Ascending aorta (tissue), 2 donors: Measurements from ENCODE around the gene HOMER1. TPM values are rescaled to one million over a fixed set of nuclear protein-coding genes. Genes with fewer than 3 reads are reported as not detected.

Source experiments
- DNase-seq, 2 donors: peaks; one replicate each; pipeline ENCODE4 v3.0.0-alpha.2; 2019; ENCODE audit warnings: low spot score in 2 of 2
- H3K27ac ChIP-seq, 2 donors: fragments of 200-600 bp; sonication (generic); one replicate each; pipeline ENCODE4 v1.5.1; 2016 to 2017; ENCODE audit warnings: mild to moderate bottlenecking in 1 of 2
- H3K27me3 ChIP-seq: fragments of 200-600 bp; sonication (generic); one replicate; pipeline ENCODE4 v1.5.1; 2017
- H3K36me3 ChIP-seq, 2 donors: fragments of 200-600 bp; sonication (generic); one replicate each; pipeline ENCODE4 v1.5.1; 2016
- H3K4me1 ChIP-seq, 2 donors: fragments of 200-600 bp; sonication (generic); one replicate each; pipeline ENCODE4 v1.5.1; 2016 to 2017; ENCODE audit warnings: mild to moderate bottlenecking in 1 of 2
- H3K4me3 ChIP-seq, 2 donors: fragments of 200-600 bp; sonication (generic); one replicate each; pipeline ENCODE4 v1.5.1; 2016 to 2017; ENCODE audit warnings: mild to moderate bottlenecking in 1 of 2
- H3K9me3 ChIP-seq, 2 donors: fragments of 200-600 bp; sonication (generic); one replicate each; pipeline ENCODE4 v1.5.1; 2016
- CTCF ChIP-seq, 3 experiments: fragments of 200-600 bp in 2 of 3; fragments of 450-650 bp in 1 of 3; sonication (generic) in 2 of 3; IDR thresholded peaks; one replicate each; pipeline ENCODE4 v1.5.1; 2016 to 2019; ENCODE audit warnings: antibody characterized with exemption in 3 of 3, mild to moderate bottlenecking in 1 of 3, moderate library complexity in 1 of 3
- intact Hi-C: fragments of 100-400 bp; cut with DNase I; formaldehyde crosslinking; loops from one replicate; pipeline ENCODE4 v1.15.1; 2023
- total RNA-seq: library from RNA; depleted of rRNA; stranded (reverse); fragments of >200 nt; gene quantifications from one replicate; pipeline ENCODE4 v1.1.0, GENCODE V29; 2016

The HOMER1 gene
- total RNA-seq, 1 donor from 2014 or later: 2.3 TPM

DNA sequence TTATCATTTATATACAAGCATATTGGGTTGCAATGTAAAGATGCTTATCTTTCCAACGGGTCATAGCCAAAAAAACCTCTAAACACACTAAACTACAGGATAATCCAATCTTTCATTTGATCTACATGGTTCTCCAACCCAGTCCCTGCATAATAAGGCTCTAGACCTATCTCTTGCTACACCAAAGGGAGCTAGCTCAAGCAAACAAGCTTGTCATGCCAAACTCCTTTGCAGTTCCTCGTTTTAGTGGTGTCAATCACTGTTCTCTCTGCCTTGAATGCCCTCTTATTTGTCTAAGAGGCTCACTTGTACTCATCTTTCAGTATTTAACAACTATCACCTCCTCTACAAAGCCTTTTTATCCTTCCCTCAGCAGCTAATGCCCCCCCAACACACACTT is 5.6 kb downstream of the HOMER1 start:
- no peak for TF ChIP-seq CTCF (IDR thresholded peaks at IDR 0.05)
- no peak for DNase-seq
- Histone ChIP-seq H3K36me3 (no peaks in the 10 kb centered on the region), H3K4me3 (no peak overlapping the region), H3K27ac (no peak overlapping the region), H3K27me3 (no peaks in the 10 kb centered on the region), H3K9me3 (no peaks in the 10 kb centered on the region), H3K4me1 (peaks cover 0 to 2% of the 10 kb centered on the region in 2 donors)
- intact Hi-C loops: no loop called here

DNA sequence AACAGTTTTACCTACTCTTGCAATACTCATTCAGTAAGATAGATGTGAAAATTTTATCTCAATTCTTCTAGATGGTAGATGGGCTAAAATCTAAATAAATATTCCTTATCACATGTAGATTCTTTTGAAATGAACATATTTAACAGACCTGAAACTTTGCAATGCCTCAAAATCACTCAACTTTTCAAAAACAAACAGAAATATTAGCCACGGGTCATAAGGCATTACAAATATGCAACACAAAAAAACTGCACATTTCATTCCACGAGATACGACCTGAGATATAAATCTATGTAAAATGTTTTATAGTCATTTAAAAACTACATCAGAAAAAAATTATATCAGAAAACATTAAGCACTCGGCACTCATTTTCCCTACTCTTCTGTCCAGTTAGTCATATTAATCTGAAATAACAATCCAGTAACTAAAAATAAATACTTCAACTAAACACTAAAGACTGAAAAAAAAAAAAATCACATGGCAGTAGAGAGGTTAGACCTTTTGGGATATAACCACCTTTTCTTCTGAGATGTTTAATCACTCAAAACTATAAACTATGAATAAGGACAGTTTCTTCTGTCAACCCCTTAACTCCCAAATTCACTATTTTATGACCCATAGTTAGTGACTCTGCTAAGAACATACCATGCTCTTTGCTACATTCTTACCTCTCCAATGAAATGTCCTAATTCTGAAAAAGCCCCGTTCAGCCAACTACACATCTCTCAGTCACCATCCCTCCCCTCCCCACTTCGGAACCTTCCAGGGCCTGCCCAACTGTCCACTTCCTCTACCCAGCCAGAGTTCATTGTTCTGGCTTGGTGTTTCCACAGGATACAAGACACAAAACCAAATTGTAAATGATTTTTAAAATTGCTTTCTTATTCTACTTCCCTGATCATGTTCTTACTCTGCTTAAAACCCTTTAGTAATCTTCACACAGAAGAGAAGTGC is 6.4 kb downstream of the HOMER1 start:
- no peaks in the 10 kb centered on the region for H3K36me3 ChIP-seq
- H3K4me1 ChIP-seq: peaks cover 0 to 2% of the 10 kb centered on the region in 2 donors
- intact Hi-C loops: no loop called here
- H3K4me3 ChIP-seq: no peak overlapping the region
- no peaks in the 10 kb centered on the region for H3K9me3 ChIP-seq
- H3K27ac ChIP-seq: no peak overlapping the region
- H3K27me3 ChIP-seq: no peaks in the 10 kb centered on the region
- TF ChIP-seq CTCF (IDR thresholded peaks at IDR 0.05): no peak
- no peak for DNase-seq

DNA sequence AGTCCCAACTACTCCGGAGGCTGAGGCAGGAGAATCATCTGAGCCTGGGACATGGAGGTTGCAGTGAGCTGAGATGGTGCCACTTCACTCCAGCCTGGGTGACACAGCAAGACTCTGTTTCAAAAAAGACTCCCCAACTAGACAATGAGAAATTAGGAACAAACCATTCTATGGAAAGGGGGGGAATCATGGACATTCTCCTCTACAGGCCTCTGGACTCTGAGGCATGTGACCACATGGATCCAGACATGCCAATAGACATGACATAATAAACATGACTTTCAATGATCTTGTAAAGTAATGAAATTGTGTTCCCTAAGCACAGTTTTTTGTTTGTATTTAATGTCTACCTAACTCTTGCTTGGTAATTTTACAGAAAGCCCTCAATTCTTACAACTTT is 8.8 kb downstream of the HOMER1 start:
- DNase-seq: no peak
- intact Hi-C loops: no loop called here
- no peak for TF ChIP-seq CTCF (IDR thresholded peaks at IDR 0.05)

DNA sequence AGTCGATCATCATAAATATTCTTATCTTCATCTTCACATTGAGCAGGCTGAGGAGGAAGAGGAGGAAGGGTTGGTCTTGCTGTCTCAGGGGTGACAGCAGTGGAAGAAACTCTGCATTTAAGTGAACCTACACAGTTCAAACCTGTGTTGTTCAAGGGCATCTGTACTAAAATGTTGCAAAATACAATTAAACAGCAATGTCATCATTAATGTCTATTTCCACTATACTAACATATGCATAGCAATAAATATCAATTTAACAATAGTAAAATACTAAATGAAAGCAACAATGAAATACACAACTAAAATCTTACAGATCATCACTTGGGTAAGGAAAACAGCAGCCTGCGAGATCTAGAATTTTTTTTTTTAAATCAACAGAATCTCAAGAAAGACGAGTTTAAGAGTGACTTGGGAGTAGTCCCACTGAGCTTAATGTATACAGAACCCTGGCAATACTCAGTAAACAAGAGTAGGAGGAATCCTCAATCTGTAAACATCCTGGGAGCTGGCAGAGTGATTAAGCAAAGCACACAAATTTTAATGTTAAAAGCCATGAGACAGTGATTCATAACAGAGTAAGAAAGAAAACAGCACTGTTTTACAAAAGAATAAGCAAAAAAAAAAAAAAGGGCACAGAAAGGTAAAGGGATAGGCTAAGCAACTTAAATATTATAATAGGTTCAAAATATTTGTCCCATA is 10.0 kb downstream of the HOMER1 start:
- Histone ChIP-seq H3K27ac (no peak overlapping the region), H3K36me3 (no peaks in the 10 kb centered on the region), H3K4me1 (no peaks in the 10 kb centered on the region), H3K9me3 (no peaks in the 10 kb centered on the region), H3K4me3 (no peak overlapping the region), H3K27me3 (no peaks in the 10 kb centered on the region)
- intact Hi-C loops: no loop called here
- TF ChIP-seq CTCF (IDR thresholded peaks at IDR 0.05): no peak
- no peak for DNase-seq

More for the DNA sequence above, 8.8 kb downstream of the HOMER1 start:
- no peak overlapping the region for H3K4me3 ChIP-seq
- H3K27me3 ChIP-seq: no peaks in the 10 kb centered on the region
- H3K27ac ChIP-seq: no peak overlapping the region
- H3K36me3 ChIP-seq: no peaks in the 10 kb centered on the region
- no peaks in the 10 kb centered on the region for H3K4me1 ChIP-seq
- no peaks in the 10 kb centered on the region for H3K9me3 ChIP-seq

DNA sequence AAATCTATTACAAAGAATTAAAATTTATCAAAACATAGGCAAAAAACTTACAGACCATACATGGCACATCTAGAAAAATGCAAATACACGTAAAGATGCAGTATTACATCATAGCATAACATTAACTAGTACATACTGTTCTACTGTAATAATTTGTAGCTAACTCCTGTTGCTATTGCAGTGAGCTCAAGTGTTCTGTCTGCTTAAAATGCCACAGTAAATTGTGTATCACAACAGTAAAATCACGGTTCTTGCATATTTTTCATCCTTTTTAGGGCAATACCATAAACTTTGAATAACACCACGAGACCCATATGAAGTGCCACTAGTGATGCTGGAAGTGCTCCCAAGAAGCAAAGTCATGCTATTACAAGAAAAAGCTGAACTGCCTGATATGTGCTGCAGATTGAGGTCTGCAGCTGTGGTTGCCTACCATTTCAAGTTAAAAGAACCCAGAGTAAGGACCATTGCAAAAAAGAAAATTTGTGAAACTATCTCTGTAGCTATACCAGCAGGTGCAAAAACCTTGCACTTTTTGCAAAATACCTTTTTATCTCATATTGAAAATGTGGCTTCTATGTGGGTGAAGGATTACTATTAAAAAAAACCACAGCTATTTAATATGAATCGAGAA is 14.2 kb downstream of the HOMER1 start:
- no peaks in the 10 kb centered on the region for H3K36me3 ChIP-seq
- H3K27me3 ChIP-seq: no peaks in the 10 kb centered on the region
- no peak overlapping the region for H3K27ac ChIP-seq
- no peaks in the 10 kb centered on the region for H3K4me1 ChIP-seq
- DNase-seq: no peak
- intact Hi-C loops: no loop called here
- H3K9me3 ChIP-seq: no peaks in the 10 kb centered on the region
- TF ChIP-seq CTCF (IDR thresholded peaks at IDR 0.05): no peak
- no peak overlapping the region for H3K4me3 ChIP-seq
